ENCODE results near the gene HM13. TPM values are rescaled to one million over a fixed set of nuclear protein-coding genes. Genes with fewer than 3 reads are reported as not detected.
A peak's percentile ranks its signal among the peaks of the same experiment; 100 is the strongest.

Gene HM13
- total and polyA plus RNA-seq, 2 of the 13 experiments (the other 11 are each of a cell fraction or from before 2014, with no cell fraction given): 118 to 243 TPM

- TF ChIP-seq ZNF318 (CRISPR knock-in tag; IDR thresholded peaks at IDR 0.05): no peak
- 0 out of 2 replicates have a peak, but pooled peaks have one; percentile 28 for TF ChIP-seq ZNF20 (CRISPR knock-in tag; IDR thresholded peaks at IDR 0.05)
- TF ChIP-seq RORA (CRISPR knock-in tag; IDR thresholded peaks at IDR 0.05): no peak; the same call in 1 of the 2 replicates
- TF ChIP-seq SP1 (IDR thresholded peaks at IDR 0.05): no peak
- peak; percentile 16; the same call in 1 of the 2 replicates for TF ChIP-seq SP1 (CRISPR knock-in tag; IDR thresholded peaks at IDR 0.05)
- TF ChIP-seq ZNF879 (CRISPR knock-in tag; IDR thresholded peaks at IDR 0.05): no peak
- no peak for TF ChIP-seq ZNF546 (CRISPR knock-in tag; conservative IDR thresholded peaks at IDR 0.05)
- TF ChIP-seq LRRFIP1 (CRISPR knock-in tag; conservative IDR thresholded peaks at IDR 0.05): no peak
- TF ChIP-seq HIVEP1 (CRISPR knock-in tag; IDR thresholded peaks at IDR 0.05): no peak; the same call in 1 of the 2 replicates
- no peak; the same call in 1 of the 2 replicates for TF ChIP-seq GABPB1 (CRISPR knock-in tag; IDR thresholded peaks at IDR 0.05)
- TF ChIP-seq KLF12 (CRISPR knock-in tag; IDR thresholded peaks at IDR 0.05; ENCODE audit: borderline replicate concordance): no peak
- TF ChIP-seq ZNF615 (CRISPR knock-in tag; IDR thresholded peaks at IDR 0.05; ENCODE audit: borderline replicate concordance): no peak; the same call in 1 of the 2 replicates
- no peak for TF ChIP-seq TRAFD1 (CRISPR knock-in tag; IDR thresholded peaks at IDR 0.05; ENCODE audit: borderline replicate concordance)
- no peak for TF ChIP-seq ZNF562 (CRISPR knock-in tag; IDR thresholded peaks at IDR 0.05; ENCODE audit: borderline replicate concordance)
- TF ChIP-seq ZNF740 (CRISPR knock-in tag; IDR thresholded peaks at IDR 0.05): no peak
- no peak for TF ChIP-seq ATAD3A (CRISPR knock-in tag; IDR thresholded peaks at IDR 0.05)
- no peak for TF ChIP-seq ARNT (IDR thresholded peaks at IDR 0.05)
- TF ChIP-seq SSRP1 (CRISPR knock-in tag; IDR thresholded peaks at IDR 0.05): peak; percentile 68; the same call in 1 of the 2 replicates
Measured at GRCh38 chr20:31573555-31574321, 59.5 kb downstream of the HM13 start (continued).

All from HepG2 (cell line).